HepG2 (cell line): ENCODE measurements around the gene NXPH1. TPM values are rescaled to one million over a fixed set of nuclear protein-coding genes. Genes with fewer than 3 reads are reported as not detected.

Experiments used
- ATAC-seq: fragments of 200-7000 bp; cut with Tn5 transposase; 3 replicates; pipeline ENCODE4 v1.9.1; 2020; ENCODE audit warnings: mild to moderate bottlenecking, moderate library complexity
- BruUV-seq: library from RNA; stranded (reverse); fragments of 400-500 nt; replicated peaks from 2 replicates; lab custom pipeline; 2021; lab: Mats Ljungman, UMichigan
- CTCF ChIA-PET: fragments of 300-600 bp; formaldehyde crosslinking; extraction: SDS; loops from one replicate; lab custom pipeline; 2021; ENCODE audit warnings: low total read pairs, inconsistent platforms, low intra/inter-chr PET ratio; lab: Yijun Ruan, JAX
- POLR2A ChIA-PET: fragments of 350-600 bp; sonication (Branson Sonifier 250); formaldehyde crosslinking; loops from one replicate; lab custom pipeline; 2020; ENCODE audit warnings: antibody characterized with exemption, inconsistent platforms; lab: Yijun Ruan, JAX
- DNase-seq: peaks from one replicate; pipeline ENCODE4 v3.0.0-alpha.2; 2015; ENCODE audit warnings: low spot score
- FAIRE-seq: peaks from 3 replicates; lab custom pipeline; 2011; peaks lifted over from hg19 to GRCh38; lab: Jason Lieb, UNC
- H2AFZ ChIP-seq: one replicate; pipeline ENCODE4 v1.6.1; 2011; ENCODE audit warnings: low read length, inconsistent platforms
- H3K27ac ChIP-seq: fragments of 300-600 bp; 3 replicates; pipeline ENCODE4 v1.8.0; 2011; ENCODE audit warnings: mixed run types, mild to moderate bottlenecking, mixed read lengths, low read length, inconsistent platforms; ENCODE audit not compliant: insufficient read depth; ENCODE audit errors: extremely low read length
- H3K27me3 ChIP-seq, 2 experiments: fragments of 200-600 bp in 1 of 2; 2 replicates in 1 of 2; 3 replicates in 1 of 2; pipeline versions ENCODE4 v1.6.0 to v1.8.0; 2011; ENCODE audit warnings: low read length in 2 of 2, mild to moderate bottlenecking in 2 of 2, moderate library complexity in 2 of 2, inconsistent platforms in 1 of 2; ENCODE audit not compliant: insufficient read depth in 2 of 2, control insufficient read depth in 1 of 2
- H3K36me3 ChIP-seq, 2 experiments: fragments of 200-600 bp in 1 of 2; replicated peaks in 1 of 2; 2 replicates in 1 of 2; 3 replicates in 1 of 2; pipeline versions ENCODE4 v1.5.1 to v1.8.0; 2011; ENCODE audit warnings: low read length in 2 of 2, inconsistent platforms in 1 of 2; ENCODE audit not compliant: insufficient read depth in 2 of 2, control insufficient read depth in 1 of 2
- H3K4me1 ChIP-seq: 2 replicates; pipeline ENCODE4 v1.5.1; 2012; ENCODE audit warnings: low read length, inconsistent platforms; ENCODE audit not compliant: insufficient read depth
- H3K4me2 ChIP-seq: 2 replicates; pipeline ENCODE4 v1.6.0; 2011; ENCODE audit warnings: low read depth, low read length, inconsistent platforms
- H3K4me3 ChIP-seq, 3 experiments: fragments of 200-600 bp in 1 of 3; sonication (generic), shearing (Covaris generic) in 1 of 3; replicated peaks in 1 of 3; 2 replicates each; pipeline ENCODE4 v1.5.1; 2011 to 2016; ENCODE audit warnings: low read length in 3 of 3, inconsistent platforms in 2 of 3, low read depth in 2 of 3, mild to moderate bottlenecking in 2 of 3, control low read depth in 1 of 3, mixed read lengths in 1 of 3; ENCODE audit not compliant: insufficient read depth in 1 of 3
- H3K79me2 ChIP-seq: one replicate; pipeline ENCODE4 v1.6.1; 2011; ENCODE audit warnings: low read length, inconsistent platforms; ENCODE audit not compliant: insufficient read depth
- H3K9ac ChIP-seq: 2 replicates; pipeline ENCODE4 v1.6.0; 2011; ENCODE audit warnings: mild to moderate bottlenecking, low read depth, low read length, inconsistent platforms; ENCODE audit not compliant: insufficient read depth
- H3K9me3 ChIP-seq: 2 replicates; pipeline ENCODE4 v1.5.1; 2012; ENCODE audit warnings: mild to moderate bottlenecking, low read length
- H4K20me1 ChIP-seq: 2 replicates; pipeline ENCODE4 v1.6.0; 2011; ENCODE audit warnings: inconsistent platforms, mild to moderate bottlenecking, low read length, moderate library complexity; ENCODE audit not compliant: insufficient read depth
- ASH2L ChIP-seq: fragments of 300-600, 200-600 bp; sonication (generic); IDR thresholded peaks from 2 replicates; pipeline ENCODE4 v1.7.0; 2017; ENCODE audit warnings: low read depth, mild to moderate bottlenecking, moderate library complexity, mixed read lengths, low read length; ENCODE audit not compliant: insufficient read length
- BRCA1 ChIP-seq: sonication (generic); formaldehyde crosslinking; IDR thresholded peaks from 2 replicates; pipeline ENCODE4 v1.4.0; 2020; ENCODE audit warnings: missing genetic modification reagents
- DMAP1 ChIP-seq: IDR thresholded peaks from 2 replicates; pipeline ENCODE4 v1.6.1; 2016
- GABPB1 ChIP-seq: IDR thresholded peaks from 2 replicates; pipeline ENCODE4 v1.6.1; 2016; ENCODE audit warnings: mild to moderate bottlenecking, missing genetic modification reagents, moderate library complexity, missing compliant biosample characterization
- GFI1 ChIP-seq: sonication (generic); formaldehyde crosslinking; IDR thresholded peaks from 2 replicates; pipeline ENCODE4 v1.5.0; 2020; ENCODE audit warnings: missing genetic modification reagents, mild to moderate bottlenecking, borderline replicate concordance
- HOXA9 ChIP-seq: sonication (generic); formaldehyde crosslinking; IDR thresholded peaks from 2 replicates; pipeline ENCODE4 v1.8.1; 2022; ENCODE audit warnings: missing genetic modification reagents, mild to moderate bottlenecking, moderate library complexity, borderline replicate concordance
- KDM1A ChIP-seq: IDR thresholded peaks from 2 replicates; pipeline ENCODE4 v1.6.1; 2016; ENCODE audit warnings: missing compliant biosample characterization
- MED1 ChIP-seq: sonication (generic); formaldehyde crosslinking; IDR thresholded peaks from 2 replicates; pipeline ENCODE4 v1.4.0; 2020; ENCODE audit warnings: missing genetic modification reagents
- MYC ChIP-seq: sonication (generic); formaldehyde crosslinking; IDR thresholded peaks from 2 replicates; pipeline ENCODE4 v1.9.0; 2021; ENCODE audit warnings: missing genetic modification reagents, borderline replicate concordance
- PAXIP1 ChIP-seq: sonication (generic); formaldehyde crosslinking; conservative IDR thresholded peaks from 2 replicates; pipeline ENCODE4 v1.4.0; 2020; ENCODE audit warnings: mild to moderate bottlenecking, missing genetic modification reagents, moderate library complexity
- RARA ChIP-seq: IDR thresholded peaks from 2 replicates; pipeline ENCODE4 v1.6.1; 2016; ENCODE audit warnings: missing genetic modification reagents, missing compliant biosample characterization
- TBP ChIP-seq: sonication (generic); formaldehyde crosslinking; IDR thresholded peaks from 2 replicates; pipeline ENCODE4 v1.5.0; 2020; ENCODE audit warnings: missing genetic modification reagents
- ZBTB38 ChIP-seq: sonication (generic); formaldehyde crosslinking; IDR thresholded peaks from 2 replicates; pipeline ENCODE4 v1.5.1; 2020; ENCODE audit warnings: mild to moderate bottlenecking, missing genetic modification reagents
- ZNF33B ChIP-seq: sonication (generic); formaldehyde crosslinking; IDR thresholded peaks from 2 replicates; pipeline ENCODE4 v1.5.1; 2020; ENCODE audit warnings: mild to moderate bottlenecking, missing genetic modification reagents
- ZNF414 ChIP-seq: sonication (generic); formaldehyde crosslinking; IDR thresholded peaks from 2 replicates; pipeline ENCODE4 v1.5.0; 2020; ENCODE audit warnings: missing genetic modification reagents
- ZNF563 ChIP-seq: sonication (generic); formaldehyde crosslinking; IDR thresholded peaks from 2 replicates; pipeline ENCODE4 v1.8.0; 2022; ENCODE audit warnings: mild to moderate bottlenecking, moderate library complexity, missing genetic modification reagents
- WGBS: methylation state at CpG from one replicate; pipeline ENCODE4 v1.1.6; 2017; ENCODE audit warnings: low lambda C conversion rate; 5-methylcytosine and 5-hydroxymethylcytosine counted together
- in situ Hi-C: cut with HindIII; loops from 2 replicates; pipeline ENCODE4 v1.10.0; 2017; ENCODE audit warnings: low pct_unique_long_range_greater_than_20kb; ENCODE audit not compliant: extremely low pct_ligation_motif_present
- intact Hi-C: fragments of 100-400 bp; cut with micrococcal nuclease; formaldehyde crosslinking; loops from one replicate; pipeline ENCODE4 v1.10.0; 2022; ENCODE audit not compliant: unreplicated experiment
- polyA plus RNA-seq, 8 experiments: library from polyadenylated mRNA; depleted of rRNA in 3 of 8; stranded (reverse) in 7 of 8; unstranded in 1 of 8; fragments of >200 nt; fragmentation: Illumina TruSeq in 4 of 8; extraction: Trizol in 4 of 8; gene quantifications; 2 replicates each; pipeline versions ENCODE4 v1.2.1 to v1.2.3, GENCODE V29; 2011 to 2016; ENCODE audit warnings: low read depth in 4 of 8, missing spikeins in 1 of 8, mixed read lengths in 1 of 8; ENCODE audit not compliant: insufficient read depth in 1 of 8
- total RNA-seq, 5 experiments: library from RNA; depleted of rRNA; stranded (reverse); fragments of >200 nt; fragmentation: Illumina TruSeq; extraction: Trizol; gene quantifications; 2 replicates each; pipeline ENCODE4 v1.2.3, GENCODE V29; 2016; ENCODE audit warnings: low read depth in 1 of 5
- TF ChIP-seq, protein P1 (sequence below): sonication (generic); formaldehyde crosslinking; IDR thresholded peaks from 2 replicates; pipeline ENCODE4 v1.4.0; 2020; ENCODE audit warnings: missing genetic modification reagents

NXPH1 gene
- total and polyA plus RNA-seq, 2 of the 13 experiments (the other 11 are each of a cell fraction or from before 2014, with no cell fraction given) = not detected

GRCh38 chr7:8564281-8564680 lies 130.9 kb downstream of the NXPH1 start:
- ChIA-PET CTCF (no interaction called here), POLR2A (no interaction called here)
- H3K27ac ChIP-seq = no peak overlapping the region
- H3K36me3 ChIP-seq = no peaks in the 10 kb centered on the region
- H3K4me3 ChIP-seq = no peak overlapping the region
- BruUV-seq = no TSS peak
- no peak for DNase-seq
- no peaks in the 10 kb centered on the region for H3K4me1 ChIP-seq
- intact Hi-C loops = no loop called here
- no peak for FAIRE-seq
- H3K79me2 ChIP-seq = no peaks in the 10 kb centered on the region
- no peak overlapping the region for H3K9ac ChIP-seq
- ATAC-seq = no peak
- in situ Hi-C loops = no loop called here
- no peaks in the 10 kb centered on the region for H3K9me3 ChIP-seq
- H2AFZ ChIP-seq = no peak overlapping the region
- H3K27me3 ChIP-seq = no peaks in the 10 kb centered on the region
- H4K20me1 ChIP-seq = no peaks in the 10 kb centered on the region
- H3K4me2 ChIP-seq = no peak overlapping the region
- TF ChIP-seq MYC (CRISPR knock-in tag) = no peak
- WGBS = 8% methylated on average over 3 of the region's 3 CpGs

DNA sequence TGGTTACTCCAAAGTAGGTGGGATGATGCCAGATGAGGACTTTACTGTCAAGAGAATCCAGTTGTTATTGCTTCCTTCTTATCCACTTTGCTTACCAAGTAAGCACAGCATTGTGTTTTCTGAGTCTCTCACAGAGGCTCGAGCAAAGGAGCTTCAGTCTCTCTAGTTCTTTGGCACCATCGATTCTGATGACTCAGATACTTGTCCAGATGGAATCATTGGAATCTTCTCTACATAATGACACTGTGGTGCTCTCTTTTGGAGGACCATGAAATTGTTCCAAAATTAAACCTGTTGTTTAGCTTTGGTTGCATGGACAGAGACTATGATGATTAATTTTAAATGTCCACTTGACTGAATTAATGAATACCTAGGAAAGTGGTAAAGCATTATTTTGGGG lies 132.6 kb downstream of the NXPH1 start:
- H3K4me2 ChIP-seq = no peak overlapping the region
- no peak overlapping the region for H3K9ac ChIP-seq
- BruUV-seq = no TSS peak
- no peaks in the 10 kb centered on the region for H4K20me1 ChIP-seq
- H3K27ac ChIP-seq = no peak overlapping the region
- FAIRE-seq (no peak), ATAC-seq (no peak), DNase-seq (no peak)
- 0% methylated on average over 2 of the region's 2 CpGs for WGBS
- no peaks in the 10 kb centered on the region for H3K4me1 ChIP-seq
- CTCF ChIA-PET = no interaction called here
- in situ Hi-C loops (no loop called here), intact Hi-C loops (no loop called here)
- H2AFZ ChIP-seq = no peak overlapping the region
- no peak overlapping the region for H3K4me3 ChIP-seq
- H3K79me2 ChIP-seq = no peaks in the 10 kb centered on the region
- H3K27me3 ChIP-seq = no peaks in the 10 kb centered on the region
- H3K36me3 ChIP-seq = no peaks in the 10 kb centered on the region
- POLR2A ChIA-PET = no interaction called here
- no peaks in the 10 kb centered on the region for H3K9me3 ChIP-seq
- TF ChIP-seq, protein P1, sequence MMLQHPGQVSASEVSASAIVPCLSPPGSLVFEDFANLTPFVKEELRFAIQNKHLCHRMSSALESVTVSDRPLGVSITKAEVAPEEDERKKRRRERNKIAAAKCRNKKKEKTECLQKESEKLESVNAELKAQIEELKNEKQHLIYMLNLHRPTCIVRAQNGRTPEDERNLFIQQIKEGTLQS = no peak
- TF ChIP-seq ZNF33B (CRISPR knock-in tag) (no peak), ASH2L (no peak), DMAP1 (no peak), KDM1A (no peak), ZBTB38 (no peak), TBP (no peak), PAXIP1 (no peak), GFI1 (CRISPR knock-in tag) (no peak), GABPB1 (no peak), MED1 (CRISPR knock-in tag) (no peak), ZNF563 (CRISPR knock-in tag) (no peak), ZNF414 (no peak), RARA (CRISPR knock-in tag) (no peak), HOXA9 (CRISPR knock-in tag) (no peak), BRCA1 (CRISPR knock-in tag) (no peak)
